NCI-H748 (cell line): ENCODE data around the gene NCBP3.

ENCODE experiments used
- DNase-seq: peaks from one replicate; lab custom pipeline; 2025; ENCODE audit not compliant: unreplicated experiment; lab: John Stamatoyannopoulos, UW

The NCBP3 gene

DNA sequence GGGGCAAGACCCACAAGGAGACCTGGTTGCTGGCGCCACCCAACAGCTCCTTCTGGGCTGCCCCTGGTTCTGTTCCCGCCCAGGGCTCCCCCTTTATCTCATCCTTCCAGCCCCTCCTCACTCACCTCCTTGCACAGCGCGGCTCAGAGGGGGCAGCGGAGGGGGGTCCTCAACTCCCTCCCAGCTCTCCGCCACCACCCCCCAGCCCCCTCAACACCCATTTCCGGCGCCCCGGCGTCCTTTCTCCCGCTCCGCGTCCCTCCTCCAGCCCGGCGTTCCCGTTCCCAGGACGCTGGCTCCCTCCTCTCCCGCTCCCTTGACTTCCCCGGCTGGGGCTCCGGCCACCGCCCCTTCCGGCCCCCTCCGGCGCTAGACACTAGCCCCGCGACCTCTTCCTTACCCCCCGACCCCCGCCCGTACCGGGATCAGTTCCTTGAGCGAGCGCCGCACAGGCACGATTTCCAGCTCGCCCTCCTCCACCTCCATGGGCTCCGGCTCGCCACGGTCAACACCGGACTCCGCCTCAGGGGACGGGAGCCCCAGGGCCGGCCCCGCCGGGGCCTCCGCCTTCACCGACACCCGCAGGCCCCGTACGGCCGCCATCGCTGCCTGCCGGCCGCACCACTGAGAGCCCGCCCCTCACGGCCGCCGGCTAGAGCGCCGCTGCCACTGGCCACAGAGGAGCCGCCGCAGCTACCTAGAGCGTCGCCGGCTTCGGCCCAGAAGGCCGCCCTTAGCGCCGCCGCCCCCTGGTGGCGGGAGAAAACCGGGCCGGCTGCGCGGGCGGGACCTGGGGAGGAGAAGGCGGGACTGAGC lies at the start of gene NCBP3:
TSS of gene NCBP3 (minus strand) at position 626 of the 816 bp plus-strand sequence. CDS start at position 603, 23 bp downstream.
- peak; percentile 96 for DNase-seq

DNA sequence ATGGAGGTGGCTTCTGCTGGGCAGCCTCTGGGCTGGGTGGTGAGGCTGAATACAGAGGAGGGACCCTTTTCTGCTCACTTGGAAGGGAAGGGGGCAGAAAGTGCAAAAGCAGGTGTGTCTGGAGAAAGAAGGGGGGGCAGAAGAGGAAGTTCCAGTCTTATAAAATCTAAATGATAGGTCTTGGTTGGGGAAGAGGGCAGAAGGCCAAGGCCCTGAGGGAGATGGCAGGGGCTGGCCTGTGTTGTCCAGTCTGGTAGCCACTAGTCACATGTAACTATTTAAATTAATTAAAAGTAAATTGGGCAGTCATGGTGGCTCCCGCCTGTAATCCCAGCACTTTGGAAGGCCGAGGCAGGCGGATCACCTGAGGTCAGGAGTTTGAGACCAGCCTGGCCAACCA lies 49.3 kb upstream of the NCBP3 start:
- no peak for DNase-seq

DNA sequence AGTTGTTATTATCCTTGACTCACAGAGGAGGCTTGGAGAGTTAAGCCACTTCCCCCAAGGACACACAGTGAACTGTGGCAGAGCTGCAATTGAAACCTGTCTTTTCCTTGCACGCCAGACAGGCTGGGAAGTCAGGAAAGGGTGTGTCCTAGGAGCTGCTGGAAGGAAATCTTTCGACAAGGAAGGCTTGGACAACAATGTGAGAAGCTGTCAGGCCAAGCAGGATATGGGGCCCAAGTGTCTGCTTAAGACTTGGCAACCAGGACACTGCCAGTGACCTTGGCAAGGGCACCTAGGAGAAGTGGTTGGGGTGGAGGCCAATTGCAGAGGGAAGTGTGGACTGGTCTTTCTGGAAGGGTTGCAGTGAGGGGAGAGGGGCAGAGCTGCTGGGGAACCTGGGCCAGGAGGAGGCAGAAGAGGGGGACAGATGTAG lies 48.9 kb upstream of the NCBP3 start:
- DNase-seq = no peak

DNA sequence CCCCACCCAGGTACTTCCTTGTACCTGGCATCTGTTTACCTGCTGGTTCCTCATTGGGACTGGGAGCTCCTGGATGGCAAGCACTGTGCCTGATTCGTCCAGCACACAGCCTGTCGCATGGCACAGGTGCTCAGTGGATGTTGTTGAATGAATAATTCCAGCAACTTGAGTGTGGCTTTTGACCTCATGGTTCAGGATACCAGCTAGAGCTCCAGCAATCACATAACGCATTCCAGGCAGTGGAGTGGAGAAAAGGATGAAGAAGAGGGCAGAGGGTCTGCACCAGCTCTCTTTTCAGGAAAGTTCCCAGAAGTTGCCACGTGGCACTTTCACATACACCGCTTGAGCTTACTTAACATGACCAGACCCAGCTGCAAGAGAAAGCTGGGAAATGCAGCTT lies 48.1 kb upstream of the NCBP3 start:
- DNase-seq = no peak

GRCh38 chr17:3893720-3894116 lies 47.7 kb upstream of the NCBP3 start:
- DNase-seq = no peak

DNA sequence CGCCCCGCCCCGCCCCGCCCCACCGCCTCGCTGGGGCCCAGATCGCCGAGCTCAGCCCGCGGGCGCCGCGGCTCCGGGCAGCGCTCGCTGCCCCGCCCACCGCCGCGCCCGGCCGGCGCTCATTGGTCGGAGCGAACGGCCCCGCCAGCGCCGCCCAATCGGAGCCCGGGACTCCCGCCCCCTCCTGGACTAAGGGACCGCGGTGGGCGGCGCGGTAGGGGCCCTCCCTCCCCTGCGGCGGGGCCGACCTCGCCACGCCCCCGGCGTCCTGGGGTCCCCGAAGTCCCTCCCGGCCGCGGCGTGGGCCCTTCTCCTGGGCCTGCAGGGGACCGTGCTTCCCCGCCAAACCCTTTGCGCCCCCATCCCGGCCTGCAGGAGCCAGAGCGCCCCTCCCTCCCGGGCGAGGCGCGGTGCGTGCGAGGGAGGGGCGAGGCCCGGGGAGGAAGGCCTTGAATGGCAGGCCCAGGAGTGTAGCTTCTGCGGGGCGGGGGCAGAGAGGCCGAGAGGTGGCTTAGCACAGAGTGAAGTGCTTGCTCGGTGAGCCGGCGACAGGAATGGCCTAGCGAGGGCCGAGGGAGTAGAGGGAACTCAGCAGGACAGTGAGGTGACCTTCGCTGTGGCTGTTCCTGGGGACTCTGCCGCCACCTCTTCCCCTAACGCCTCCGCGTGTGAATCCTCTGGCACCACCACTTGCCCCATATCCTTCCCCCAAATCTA lies 47.1 kb upstream of the NCBP3 start, which contains the start of gene CAMKK1:
TSS of gene CAMKK1 (minus strand) at position 51 of the 717 bp plus-strand sequence. CDS start 7,366 bp downstream, outside the sequence.
- peak; percentile 93 for DNase-seq

- DNase-seq = peak; percentile 85
Measured at GRCh38 chr17:3892095-3892998, 46.3 kb upstream of the NCBP3 start.

- no peak for DNase-seq
Measured at GRCh38 chr17:3891626-3892094, 45.6 kb upstream of the NCBP3 start.

- DNase-seq = no peak
Measured at GRCh38 chr17:3890878-3891219, 44.8 kb upstream of the NCBP3 start.

DNA sequence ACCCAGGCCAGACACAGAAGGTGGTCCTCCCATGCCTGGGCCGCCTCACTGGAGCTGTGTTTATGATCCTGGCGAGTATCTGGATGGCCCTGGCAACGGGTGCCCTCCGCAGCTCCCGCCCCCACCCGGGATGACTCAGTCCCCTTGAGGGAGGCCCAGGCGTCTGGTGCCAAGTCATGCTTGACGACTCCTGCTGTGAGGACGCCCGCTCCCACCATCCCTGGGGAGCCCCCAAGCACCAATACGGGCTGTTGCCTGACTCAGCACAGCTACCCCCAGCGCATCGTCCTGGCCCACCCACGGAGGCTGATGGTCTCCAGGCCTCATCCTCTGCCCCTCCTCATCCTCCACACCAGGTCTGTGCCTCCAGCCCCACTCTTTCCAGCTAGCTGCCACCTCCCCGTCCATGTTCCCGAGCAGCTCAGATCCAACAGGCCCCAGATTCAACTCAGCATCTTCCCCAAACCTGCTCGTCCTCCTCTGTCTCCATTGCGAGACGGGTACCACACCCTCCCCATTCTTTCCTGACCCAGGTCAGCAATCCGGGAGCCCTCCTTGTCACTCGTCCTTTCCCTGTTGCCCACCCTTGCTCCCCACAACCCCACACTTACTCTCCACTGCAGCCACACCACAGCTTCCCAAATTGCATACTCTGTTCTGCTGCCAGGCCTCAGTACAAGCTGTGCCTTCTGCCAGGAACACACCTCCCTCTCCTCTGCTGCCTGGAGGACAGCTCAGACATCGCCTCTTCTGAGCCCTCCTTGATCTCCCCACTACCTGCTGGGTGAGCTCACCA lies 44.2 kb upstream of the NCBP3 start:
- DNase-seq = no peak

- no peak for DNase-seq
Measured at GRCh38 chr17:3889325-3890012, 43.4 kb upstream of the NCBP3 start.

- DNase-seq = peak; percentile 51
Measured at GRCh38 chr17:3888343-3889171, 42.5 kb upstream of the NCBP3 start.

- peak; percentile 31 for DNase-seq
Measured at GRCh38 chr17:3887804-3888203, 41.8 kb upstream of the NCBP3 start.

DNA sequence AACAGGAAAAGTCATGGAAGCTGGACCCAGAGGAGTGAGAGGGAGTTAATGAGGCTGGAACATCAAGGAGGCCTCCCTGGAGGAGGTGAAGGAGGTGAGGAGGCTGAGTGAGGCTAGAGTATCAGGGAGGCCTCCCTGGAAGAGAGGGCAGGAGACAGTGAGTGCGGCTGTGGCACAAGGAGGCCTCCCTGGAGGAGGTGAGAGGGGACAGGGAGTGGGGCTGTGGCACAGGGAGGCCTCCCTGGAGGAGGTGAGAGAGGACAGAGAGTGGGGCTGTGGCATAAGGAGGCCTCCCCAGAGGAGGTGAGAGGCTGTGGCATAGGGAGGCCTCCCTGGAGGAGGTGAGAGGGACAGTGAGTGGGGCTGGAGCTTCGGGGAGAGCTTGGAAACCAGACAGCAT lies 41.3 kb upstream of the NCBP3 start:
- DNase-seq = no peak

GRCh38 chr17:3886776-3887175 lies 40.7 kb upstream of the NCBP3 start:
- no peak for DNase-seq

DNA sequence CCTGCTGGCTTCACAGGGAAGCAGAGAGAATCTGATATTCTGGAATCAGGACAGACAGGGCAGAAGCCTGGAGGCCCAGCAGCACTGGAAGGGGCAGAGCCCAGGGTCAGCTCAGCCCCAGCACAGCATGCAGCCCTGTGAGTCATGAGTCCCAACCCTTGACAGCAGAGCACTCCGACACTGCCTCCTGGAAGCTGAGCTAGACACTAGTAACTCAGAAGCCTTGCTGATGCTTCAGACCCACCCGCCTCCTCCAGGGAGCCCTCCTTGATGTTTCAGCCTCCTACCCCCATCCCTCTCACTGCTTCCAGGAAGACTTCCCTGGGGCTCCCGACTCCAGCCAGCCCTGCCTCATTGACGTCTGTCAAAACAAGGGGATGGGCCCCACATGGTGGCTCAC lies 39.9 kb upstream of the NCBP3 start:
- DNase-seq = no peak

DNA sequence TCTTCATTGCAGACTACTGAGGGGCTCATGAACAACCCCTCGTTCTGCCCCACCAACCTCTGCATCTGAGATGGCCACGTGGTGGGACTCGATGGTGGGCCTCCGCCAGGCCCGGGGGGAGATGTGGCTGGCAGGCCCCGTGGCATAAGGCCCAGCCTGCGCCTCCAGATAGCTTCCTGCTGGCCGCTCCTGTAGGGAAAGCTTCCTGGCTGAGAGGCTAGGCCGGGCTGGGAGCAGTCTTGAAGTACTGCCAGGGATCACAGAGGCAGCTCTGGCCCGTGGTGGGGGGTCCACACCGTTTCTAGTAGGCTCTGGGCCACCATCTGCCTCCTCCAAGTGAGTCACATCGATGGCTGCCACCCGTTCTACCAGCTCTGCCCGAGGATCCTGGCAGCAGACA lies 39.2 kb upstream of the NCBP3 start:
- no peak for DNase-seq

GRCh38 chr17:3884188-3884587 lies 38.1 kb upstream of the NCBP3 start:
- no peak for DNase-seq

GRCh38 chr17:3882276-3882675 lies 36.2 kb upstream of the NCBP3 start:
- no peak for DNase-seq
